CD1c-positive myeloid dendritic cell (primary cell): ENCODE measurements around the gene OTOG.

Experiments
- DNase-seq: peaks from one replicate; pipeline ENCODE4 v3.0.0-alpha.2; 2016; ENCODE audit errors: extremely low spot score

OTOG gene

DNA sequence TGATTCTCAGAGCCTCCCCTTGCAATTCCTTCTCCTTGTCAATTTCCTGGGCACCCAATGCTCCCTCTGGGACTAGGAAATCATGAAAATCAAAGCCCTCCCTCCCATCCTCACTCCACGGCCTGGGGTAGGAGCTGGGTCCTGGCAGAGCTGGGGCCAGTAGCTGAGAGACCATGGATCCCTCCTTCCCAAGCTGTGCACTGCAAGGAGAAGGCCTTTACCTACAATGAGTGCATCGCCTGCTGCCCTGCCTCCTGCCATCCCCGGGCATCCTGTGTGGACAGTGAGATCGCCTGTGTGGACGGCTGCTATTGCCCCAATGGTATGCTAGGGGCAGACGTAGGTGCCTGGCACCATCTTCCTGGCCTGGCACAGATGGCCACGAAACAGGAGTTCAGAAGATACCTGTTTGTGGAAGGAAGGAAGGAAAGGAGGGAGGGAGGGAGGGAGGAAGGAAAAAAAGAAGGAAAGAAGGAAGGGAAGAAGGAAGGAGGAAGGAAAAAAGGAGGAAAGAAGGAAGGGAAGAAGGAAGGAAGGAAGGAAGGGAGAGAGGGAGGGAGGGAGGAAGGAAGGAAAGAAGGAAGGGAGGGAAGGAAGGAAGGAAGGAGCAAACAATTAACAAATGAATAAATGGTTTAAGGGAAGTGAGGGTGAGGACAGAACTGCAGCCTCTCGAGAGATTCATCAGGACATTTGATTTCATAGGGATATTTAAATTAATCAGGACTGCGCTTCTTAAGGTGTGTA is 12.5 kb downstream of the OTOG start:
- no peak for DNase-seq

DNA sequence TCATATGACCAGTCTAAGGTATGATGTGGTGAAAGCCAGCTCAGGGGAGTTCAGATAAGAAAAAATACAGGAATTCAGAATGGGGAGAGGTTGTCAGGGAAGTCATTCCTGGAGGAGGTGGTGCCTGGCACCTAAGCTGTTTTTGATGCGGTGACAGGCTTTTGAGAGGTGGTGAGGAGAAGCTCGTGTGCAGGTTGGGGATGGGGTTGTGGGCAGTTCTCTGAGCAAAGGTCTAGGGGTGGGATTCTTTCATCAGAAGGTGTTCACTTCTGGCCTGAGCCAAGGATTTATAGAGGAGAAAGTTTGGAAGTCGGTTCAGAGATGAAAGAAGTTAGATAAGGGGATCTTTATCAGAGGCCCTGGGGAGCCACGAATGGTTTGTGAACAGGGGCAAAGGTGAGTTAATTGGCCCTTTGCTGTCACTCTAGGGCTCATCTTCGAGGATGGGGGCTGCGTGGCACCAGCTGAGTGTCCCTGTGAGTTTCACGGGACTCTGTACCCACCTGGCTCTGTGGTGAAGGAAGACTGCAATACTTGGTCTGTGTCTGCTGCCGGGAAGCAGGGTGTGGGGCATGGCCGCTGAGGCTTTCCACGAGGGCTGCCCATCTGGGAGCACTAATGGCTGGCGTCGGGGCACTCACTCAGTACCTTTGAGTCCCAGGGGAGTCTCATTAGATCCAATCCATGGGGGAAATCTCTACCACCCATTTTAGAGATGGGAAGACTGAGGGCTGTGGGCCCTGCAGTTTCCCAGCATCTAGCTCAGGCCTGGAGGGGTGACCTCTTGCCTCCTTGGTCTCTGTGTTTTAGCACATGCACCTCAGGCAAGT is 13.4 kb downstream of the OTOG start:
- DNase-seq: no peak

- DNase-seq: no peak
These were observed 14.0 kb downstream of the OTOG start for GRCh38 chr11:17561111-17561415.

- DNase-seq: no peak
These were observed 14.5 kb downstream of the OTOG start for GRCh38 chr11:17561526-17561925.

- DNase-seq: peak; percentile 38
These were observed 16.2 kb downstream of the OTOG start for GRCh38 chr11:17563231-17563646.

DNA sequence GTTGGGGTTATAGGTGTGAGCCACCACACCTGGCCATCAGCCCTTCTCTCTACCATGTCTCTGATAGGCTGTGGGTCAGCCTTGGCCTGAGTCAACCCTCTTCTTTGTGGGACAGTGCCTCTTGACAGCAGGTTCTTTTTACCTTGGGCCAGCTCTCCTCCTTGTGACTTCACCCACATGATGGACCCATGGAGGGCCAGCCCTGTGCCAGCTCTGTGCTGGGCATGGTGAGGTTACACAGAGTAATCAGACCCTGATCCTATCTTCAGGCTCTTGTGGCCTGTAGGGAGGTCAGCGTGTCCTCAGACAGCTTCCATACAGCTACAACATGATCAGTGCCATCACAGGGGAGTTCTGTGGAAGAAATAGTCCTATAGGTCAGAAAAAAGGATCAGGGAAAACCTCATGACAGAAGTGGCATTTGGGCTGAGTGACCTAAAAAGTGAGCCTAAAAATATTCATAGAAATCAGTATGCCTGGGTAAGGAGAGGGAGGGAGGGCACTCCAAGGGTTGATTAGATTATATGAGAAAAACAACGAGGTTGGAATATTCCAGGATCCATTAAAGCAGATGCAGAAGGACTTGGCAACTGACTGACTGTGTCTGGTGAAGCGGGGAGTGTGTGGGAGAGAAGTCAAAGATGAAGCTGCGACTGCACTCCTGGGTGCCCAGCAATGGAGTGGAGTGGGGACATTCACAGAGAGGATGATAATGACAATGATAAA is 17.1 kb downstream of the OTOG start:
- no peak for DNase-seq

GRCh38 chr11:17564687-17565042 is 17.6 kb downstream of the OTOG start:
- no peak for DNase-seq

DNA sequence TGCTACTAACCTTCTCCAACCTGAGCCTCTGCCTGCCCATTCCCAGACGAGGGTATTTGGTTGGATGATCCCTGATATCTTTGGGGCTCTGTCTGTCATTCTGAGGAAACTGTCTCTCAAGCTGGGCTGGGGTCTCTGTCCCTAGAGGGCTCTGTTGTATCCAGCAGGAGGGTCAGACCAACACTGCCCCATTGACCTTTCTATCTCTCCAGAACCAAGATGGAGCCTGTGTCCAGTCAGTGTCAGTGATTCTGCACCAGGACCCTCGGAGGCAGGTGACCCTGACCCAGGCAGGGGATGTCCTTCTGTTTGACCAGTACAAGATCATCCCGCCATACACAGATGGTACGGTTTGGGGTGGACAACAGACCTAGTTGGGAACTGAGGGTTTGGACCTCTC is 21.9 kb downstream of the OTOG start:
- DNase-seq: no peak

- no peak for DNase-seq
These were observed 23.0 kb downstream of the OTOG start for GRCh38 chr11:17570034-17570433.

GRCh38 chr11:17571431-17572358 is 24.6 kb downstream of the OTOG start:
- no peak for DNase-seq

- DNase-seq: no peak
These were observed 25.3 kb downstream of the OTOG start for GRCh38 chr11:17572359-17572690.

GRCh38 chr11:17572791-17573460 is 25.9 kb downstream of the OTOG start:
- DNase-seq: no peak

DNA sequence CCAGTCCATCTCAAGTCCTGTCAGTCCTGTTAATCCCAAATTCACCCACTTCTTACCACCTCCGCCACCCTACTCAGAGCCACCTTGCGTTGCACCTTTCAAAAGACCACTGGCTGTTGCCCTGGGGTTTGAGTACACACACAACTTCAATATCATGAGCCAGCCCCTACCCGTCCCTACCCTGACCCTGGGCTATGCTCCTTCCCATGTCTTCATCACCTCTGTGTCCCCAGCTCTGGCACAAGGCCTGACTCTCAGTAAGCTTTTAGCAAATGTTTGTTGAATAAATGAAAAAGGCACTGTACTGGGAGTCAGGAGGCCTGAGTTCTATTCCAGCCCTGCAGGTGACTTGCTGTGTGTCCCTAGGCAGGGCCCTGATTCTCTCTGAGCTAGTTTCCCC is 26.5 kb downstream of the OTOG start:
- DNase-seq: no peak

DNA sequence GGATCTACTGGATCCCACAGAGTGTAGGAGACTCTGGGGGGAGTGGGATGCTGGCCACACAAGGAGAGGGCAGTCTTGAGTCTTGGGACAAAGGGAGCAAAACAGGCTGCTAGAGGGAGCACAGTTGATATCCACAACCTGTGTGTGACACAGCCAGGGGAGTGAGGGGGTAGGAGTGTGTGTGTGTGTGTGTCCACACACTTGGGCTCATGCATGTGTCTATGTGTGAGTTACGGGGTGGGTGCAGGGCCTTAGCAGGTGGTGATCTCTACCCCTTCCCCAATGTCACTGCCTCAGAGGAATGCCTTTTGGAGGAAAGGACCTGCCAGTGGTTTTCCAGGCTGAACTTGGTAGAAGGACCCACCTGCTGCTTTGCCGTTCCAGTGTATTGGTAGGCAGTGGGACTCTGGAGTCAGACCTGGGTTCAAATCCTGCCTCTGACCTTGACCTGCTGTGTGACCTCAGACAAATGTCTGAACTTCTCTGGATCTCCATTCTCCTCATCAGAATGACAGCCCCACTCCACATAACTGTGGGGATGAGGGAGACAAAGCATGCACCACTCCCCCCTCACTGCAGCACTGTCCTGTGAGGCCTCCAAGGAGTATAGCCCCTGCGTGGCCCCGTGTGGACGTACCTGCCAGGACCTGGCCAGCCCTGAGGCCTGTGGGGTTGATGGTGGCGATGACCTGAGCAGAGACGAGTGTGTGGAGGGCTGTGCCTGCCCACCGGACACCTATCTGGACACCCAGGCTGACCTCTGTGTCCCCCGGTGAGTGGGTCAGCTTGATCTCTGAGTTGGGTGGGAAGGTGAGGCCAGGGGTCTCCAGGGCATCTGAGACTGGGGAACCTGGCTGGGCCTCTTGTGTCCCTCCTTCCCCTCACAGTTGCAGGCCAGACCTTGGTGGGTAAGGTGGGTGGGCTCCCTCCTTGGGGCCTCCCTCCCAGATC is 27.4 kb downstream of the OTOG start:
- no peak for DNase-seq

DNA sequence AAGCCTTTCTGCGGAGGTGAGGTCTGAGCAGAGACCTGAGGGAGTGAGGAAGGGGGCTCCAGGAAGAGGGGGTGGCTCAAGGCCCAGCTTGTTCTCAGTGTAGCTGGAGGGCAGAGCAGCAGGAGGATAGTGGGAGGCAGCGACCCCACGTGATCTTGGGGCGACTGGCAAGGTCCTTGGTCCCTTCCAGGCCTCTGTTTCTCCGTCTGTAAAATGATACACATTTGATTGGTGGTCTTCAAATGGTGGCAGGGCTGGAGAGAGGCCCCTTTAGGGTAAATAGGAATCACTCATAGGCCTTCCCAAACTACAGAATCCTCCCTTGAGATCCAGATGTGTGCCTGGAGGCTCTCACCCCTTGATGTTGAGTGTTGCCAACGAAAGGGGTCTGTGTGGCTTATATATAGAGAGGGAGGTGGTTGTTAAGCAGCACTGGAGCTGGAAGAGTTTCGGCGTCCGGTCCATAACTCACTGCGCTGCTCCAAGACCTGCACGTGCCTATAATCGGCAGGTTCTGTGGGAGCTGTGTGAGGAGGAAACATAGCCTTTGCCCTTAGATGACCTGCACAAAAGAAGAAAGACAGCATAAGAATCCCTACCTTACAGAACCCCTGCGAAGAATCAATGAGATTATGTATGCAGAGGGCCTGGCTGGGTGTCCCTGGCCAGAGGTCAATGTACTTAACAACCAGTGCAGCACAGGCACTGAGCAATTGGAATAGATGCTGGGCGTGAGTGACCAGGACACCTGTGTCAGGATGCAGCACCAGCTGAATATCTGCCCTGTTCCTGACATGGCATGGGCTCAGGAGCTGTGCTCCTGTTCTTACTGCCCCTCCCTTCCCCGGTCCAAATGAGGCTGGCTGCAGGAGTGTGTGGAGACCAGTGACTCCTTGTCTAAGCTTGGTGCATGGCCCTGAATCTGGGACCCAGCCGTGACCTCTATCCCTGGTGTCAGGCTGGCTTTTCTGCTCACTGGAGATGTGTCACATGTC is 28.7 kb downstream of the OTOG start:
- DNase-seq: no peak

DNA sequence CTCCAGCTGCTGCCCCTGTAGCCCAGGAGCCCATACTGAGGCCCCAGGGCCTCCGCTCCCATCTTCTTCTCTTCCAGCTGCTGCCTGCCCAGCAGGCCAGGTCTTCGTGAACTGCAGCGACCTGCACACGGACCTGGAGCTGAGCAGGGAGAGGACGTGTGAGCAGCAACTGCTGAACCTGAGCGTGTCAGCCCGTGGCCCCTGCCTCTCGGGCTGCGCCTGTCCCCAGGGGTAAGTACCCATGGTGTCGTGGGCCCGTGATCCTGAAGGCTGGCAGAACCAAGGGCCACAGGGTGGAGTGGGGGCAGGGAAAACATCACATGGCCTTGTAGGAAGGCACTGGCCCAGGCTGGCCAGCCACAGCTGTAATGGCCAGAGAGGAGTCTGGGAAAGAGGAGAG is 31.2 kb downstream of the OTOG start:
- no peak for DNase-seq

GRCh38 chr11:17578958-17579357 is 31.9 kb downstream of the OTOG start:
- no peak for DNase-seq

DNA sequence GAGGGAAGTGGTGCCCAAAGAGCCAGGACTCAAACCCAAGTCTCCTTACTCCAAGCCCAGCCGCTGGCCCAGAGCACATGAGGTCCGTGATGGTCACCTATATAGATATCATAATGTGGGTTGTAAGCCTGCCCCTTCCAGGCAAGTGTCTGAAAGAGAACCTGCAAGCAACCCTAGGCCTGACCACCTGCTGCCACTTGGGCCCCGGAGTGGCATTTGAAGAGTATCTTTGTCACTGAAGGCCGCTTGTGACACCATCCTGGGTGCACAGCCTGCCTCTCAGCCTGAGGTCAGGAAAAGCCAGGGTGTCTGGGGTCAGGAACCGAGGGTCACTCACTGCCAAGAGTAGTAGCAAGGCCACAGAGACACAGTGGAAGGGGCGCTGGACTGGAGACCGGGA is 32.4 kb downstream of the OTOG start:
- no peak for DNase-seq

- no peak for DNase-seq
These were observed 33.2 kb downstream of the OTOG start for GRCh38 chr11:17580271-17580670.
